K562 (cell line): ENCODE data around the gene TNNI2. TPM values are rescaled to one million over a fixed set of nuclear protein-coding genes. Genes with fewer than 3 reads are reported as not detected.

Source experiments
- ATAC-seq: fragments of 200-7000 bp; cut with Tn5 transposase; 3 replicates; pipeline ENCODE4 v1.9.1; 2020; ENCODE audit warnings: moderate library complexity
- BruUV-seq: library from RNA; stranded (reverse); fragments of 400-500 nt; replicated peaks from 2 replicates; lab custom pipeline; 2021; lab: Mats Ljungman, UMichigan
- CTCF ChIA-PET: fragments of 300-600 bp; formaldehyde crosslinking; extraction: SDS; loops from one replicate; lab custom pipeline; 2021; ENCODE audit warnings: low intra/inter-chr PET ratio; lab: Yijun Ruan, JAX
- POLR2A ChIA-PET: fragments of 300-600, 350-650 bp; sonication (Branson Sonifier 250); formaldehyde crosslinking; extraction: SDS; loops from one replicate; lab custom pipeline; 2021; ENCODE audit warnings: antibody characterized with exemption, inconsistent platforms; lab: Yijun Ruan, JAX
- DNase-seq, 4 experiments: peaks; one replicate each; pipeline versions ENCODE4 v3.0.0 to v3.0.0-alpha.2; 2011 to 2018; ENCODE audit warnings: low spot score in 3 of 4, mixed read lengths in 3 of 4; ENCODE audit errors: extremely low read depth in 1 of 4
- FAIRE-seq: peaks from 2 replicates; lab custom pipeline; 2011; peaks lifted over from hg19 to GRCh38; lab: Jason Lieb, UNC
- H2AFZ ChIP-seq: 2 replicates; pipeline ENCODE4 v1.6.0; 2011; ENCODE audit warnings: low read depth, low read length, control low read depth, inconsistent platforms
- H3K27ac ChIP-seq: fragments of 200-600 bp; 3 replicates; pipeline ENCODE4 v1.8.0; 2011; ENCODE audit warnings: low read depth, mild to moderate bottlenecking, control low read depth, inconsistent platforms, low read length, moderate library complexity, mixed read lengths; ENCODE audit errors: extremely low read depth
- H3K27me3 ChIP-seq, 2 experiments: fragments of 300-600 bp in 1 of 2; 2 replicates in 1 of 2; 3 replicates in 1 of 2; pipeline versions ENCODE4 v1.6.0 to v1.8.0; 2011; ENCODE audit warnings: inconsistent platforms in 2 of 2, low read length in 2 of 2, mild to moderate bottlenecking in 1 of 2, mixed read lengths in 1 of 2, moderate library complexity in 1 of 2; ENCODE audit not compliant: control insufficient read depth in 2 of 2, insufficient read depth in 2 of 2
- H3K36me3 ChIP-seq: fragments of 300-600 bp; 3 replicates; pipeline ENCODE4 v1.8.0; 2011; ENCODE audit warnings: mild to moderate bottlenecking, low read length, inconsistent platforms; ENCODE audit not compliant: control insufficient read depth, insufficient read depth
- H3K4me1 ChIP-seq, 2 experiments: fragments of 200-600 bp in 1 of 2; replicated peaks in 1 of 2; 2 replicates in 1 of 2; 3 replicates in 1 of 2; pipeline versions ENCODE4 v1.5.1 to v1.8.0; 2011; ENCODE audit warnings: inconsistent platforms in 2 of 2, low read length in 2 of 2, mild to moderate bottlenecking in 1 of 2, mixed read lengths in 1 of 2, moderate library complexity in 1 of 2; ENCODE audit not compliant: control insufficient read depth in 2 of 2, insufficient read depth in 2 of 2
- H3K4me2 ChIP-seq: 2 replicates; pipeline ENCODE4 v1.6.1; 2011; ENCODE audit warnings: low read length, control low read depth, inconsistent platforms, mixed read lengths; ENCODE audit not compliant: insufficient read depth
- H3K4me3 ChIP-seq: fragments of 200-600 bp; sonication (generic), shearing (Covaris generic); 2 replicates; pipeline ENCODE4 v1.5.1; 2016; ENCODE audit warnings: control low read depth, inconsistent platforms
- H3K79me2 ChIP-seq: fragments of 200-600 bp; 3 replicates; pipeline ENCODE4 v1.8.0; 2011; ENCODE audit warnings: low read length, inconsistent platforms; ENCODE audit not compliant: control insufficient read depth, insufficient read depth
- H3K9ac ChIP-seq, 2 experiments: 2 replicates each; pipeline versions ENCODE4 v1.6.0 to v1.6.1; 2011; ENCODE audit warnings: low read depth in 2 of 2, low read length in 2 of 2, control low read depth in 1 of 2, inconsistent platforms in 1 of 2, mild to moderate bottlenecking in 1 of 2, mixed read lengths in 1 of 2; ENCODE audit not compliant: insufficient read depth in 1 of 2
- H3K9me1 ChIP-seq: one replicate; pipeline ENCODE4 v1.6.0; 2011; ENCODE audit warnings: inconsistent platforms, mild to moderate bottlenecking, low read length, moderate library complexity; ENCODE audit not compliant: control insufficient read depth, insufficient read depth
- H3K9me3 ChIP-seq: replicated peaks from 2 replicates; pipeline ENCODE4 v1.5.1; 2011; ENCODE audit warnings: low read depth, low read length, inconsistent platforms; ENCODE audit not compliant: control insufficient read depth, insufficient read depth
- H4K20me1 ChIP-seq: replicated peaks from 2 replicates; pipeline ENCODE4 v1.6.1; 2011; ENCODE audit warnings: low read length, inconsistent platforms, mixed read lengths; ENCODE audit not compliant: control insufficient read depth, insufficient read depth
- AFF1 ChIP-seq, 2 experiments: fragments of 450-650 bp; IDR thresholded peaks; 2 replicates each; pipeline ENCODE4 v1.6.1; 2018; ENCODE audit warnings: mild to moderate bottlenecking in 2 of 2, low read depth in 1 of 2; ENCODE audit not compliant: partially characterized antibody in 2 of 2
- HOMEZ ChIP-seq: fragments of 250-450 bp; sonication (Bioruptor Pico); IDR thresholded peaks from 2 replicates; pipeline ENCODE4 v1.4.0; 2020; ENCODE audit warnings: mild to moderate bottlenecking, moderate library complexity
- MYBL2 ChIP-seq, 2 experiments: fragments of 450-650 bp in 1 of 2; sonication (generic) in 1 of 2; formaldehyde crosslinking in 1 of 2; IDR thresholded peaks; 2 replicates each; pipeline versions ENCODE4 v1.6.1 to v1.8.1; 2017 to 2022; ENCODE audit warnings: borderline replicate concordance in 1 of 2, inconsistent platforms in 1 of 2, low read depth in 1 of 2, mild to moderate bottlenecking in 1 of 2, missing genetic modification reagents in 1 of 2, moderate library complexity in 1 of 2
- NFE2 ChIP-seq: IDR thresholded peaks from 2 replicates; pipeline ENCODE4 v1.6.1; 2014; ENCODE audit warnings: antibody characterized with exemption, low read depth
- POLR2G ChIP-seq: fragments of 200-400 bp; formaldehyde crosslinking; IDR thresholded peaks from 2 replicates; pipeline ENCODE4 v1.6.1; 2017; ENCODE audit warnings: low read depth, mild to moderate bottlenecking, antibody characterized with exemption, low read length, moderate library complexity
- RUNX1 ChIP-seq: sonication (generic); IDR thresholded peaks from 2 replicates; pipeline ENCODE4 v1.6.1; 2016; ENCODE audit warnings: antibody characterized with exemption, low read depth
- SRSF9 ChIP-seq: fragments of 200-400 bp; formaldehyde crosslinking; IDR thresholded peaks from 2 replicates; pipeline ENCODE4 v1.6.1; 2017; ENCODE audit warnings: low read depth, low read length, borderline replicate concordance
- ZNF431 ChIP-seq: sonication (generic); formaldehyde crosslinking; IDR thresholded peaks from 2 replicates; pipeline ENCODE4 v1.8.0; 2022; ENCODE audit warnings: mild to moderate bottlenecking, missing genetic modification reagents
- ZNF740 ChIP-seq, 3 experiments: fragments of 200-800 bp in 1 of 3; sonication (Bioruptor generic) in 1 of 3; sonication (generic) in 1 of 3; formaldehyde crosslinking in 1 of 3; IDR thresholded peaks; 2 replicates each; pipeline versions ENCODE4 v1.6.1 to v1.8.0; 2016 to 2022; ENCODE audit warnings: mild to moderate bottlenecking in 2 of 3, missing compliant biosample characterization in 2 of 3, missing genetic modification characterization in 2 of 3, missing genetic modification reagents in 1 of 3
- WGBS: fragments of 100-300 bp; shearing (Covaris generic); methylation state at CpG from one replicate; pipeline ENCODE4 v1.1.6; 2016; ENCODE audit warnings: low coverage, mixed read lengths; ENCODE audit not compliant: insufficient coverage; ENCODE audit errors: missing lambda C conversion rate; 5-methylcytosine and 5-hydroxymethylcytosine counted together
- in situ Hi-C: fragments of 300-500 bp; cut with MboI; formaldehyde crosslinking; loops from 4 replicates; pipeline ENCODE4 v1.15.0; 2018; ENCODE audit warnings: inconsistent platforms, mixed read lengths
- intact Hi-C: fragments of 100-400 bp; cut with micrococcal nuclease; formaldehyde crosslinking; loops from 2 replicates; pipeline ENCODE4 v1.14.2; 2022
- polyA plus RNA-seq, 8 experiments: library from polyadenylated mRNA; depleted of rRNA in 4 of 8; stranded (reverse) in 5 of 8; unstranded in 3 of 8; fragments of >200 nt; fragmentation: Nextera tagmentation in 2 of 8; fragmentation: Illumina TruSeq in 1 of 8; extraction: Ambion mirVana in 2 of 8; extraction: Trizol in 1 of 8; gene quantifications; 2 replicates each; pipeline versions ENCODE4 v1.2.1 to v1.2.3, GENCODE V29; 2011 to 2014; ENCODE audit warnings: inconsistent platforms in 1 of 8, missing spikeins in 1 of 8
- total RNA-seq, 7 experiments: library from RNA; depleted of rRNA in 6 of 7; stranded (reverse); fragments of >200 nt in 6 of 7; fragmentation: Illumina TruSeq in 2 of 7; extraction: Trizol in 2 of 7; gene quantifications; 2 replicates each; pipeline versions ENCODE4 v1.2.1 to v1.2.3, GENCODE V29; 2011 to 2021; ENCODE audit warnings: low replicate concordance in 1 of 7
- TF ChIP-seq, protein P1 (sequence below): fragments of 450-650 bp; formaldehyde crosslinking; conservative IDR thresholded peaks from 2 replicates; pipeline ENCODE4 v1.4.0; 2022; ENCODE audit warnings: mild to moderate bottlenecking, missing genetic modification characterization

TNNI2 gene
- total and polyA plus RNA-seq, 9 of the 15 experiments (the other 6 are each of a cell fraction or from before 2014, with no cell fraction given): not detected

- Histone ChIP-seq H3K4me1 (peaks cover 0 to 16% of the 10 kb centered on the region in 2 experiments; a peak in 2 of 5 replicates), H3K4me3 (no peak overlapping the region), H3K27ac (no peak overlapping the region), H3K9ac (no peak overlapping the region), H3K9me1 (no peaks in the 10 kb centered on the region), H3K27me3 (peaks cover 2 to 57% of the 10 kb centered on the region in 2 experiments; a peak in 2 of 5 replicates), H4K20me1 (peaks cover 3% of the 10 kb centered on the region), H3K79me2 (no peaks in the 10 kb centered on the region), H3K9me3 (no peaks in the 10 kb centered on the region), H2AFZ (no peak overlapping the region), H3K4me2 (no peak overlapping the region), H3K36me3 (no peaks in the 10 kb centered on the region)
- ChIA-PET CTCF (no interaction called here), POLR2A (interaction anchor here (0.6 kb wide), 1 partner anchor 100 kb away, joined by 3 read pairs; no protein-coding TSS in a partner anchor)
- no peak for ATAC-seq
- FAIRE-seq: no peak
- BruUV-seq: no TSS peak
- intact Hi-C loops: no loop called here
- WGBS: 3% methylated on average over 4 of the region's 4 CpGs
- in situ Hi-C loops: loop anchor here (10.0 kb wide), 1 partner anchor 296 kb away; no protein-coding TSS in a partner anchor
- DNase-seq: no peak
- TF ChIP-seq POLR2G (no peak), MYBL2 (IDR thresholded peaks at IDR 0.05; ENCODE audit: low read depth) (no peak), MYBL2 (CRISPR knock-in tag; IDR thresholded peaks at IDR 0.05; ENCODE audit: borderline replicate concordance) (no peak), ZNF431 (CRISPR knock-in tag) (no peak), RUNX1 (no peak), ZNF740 (CRISPR knock-in tag; IDR thresholded peaks at IDR 0.05) (no peak), ZNF740 (tag; IDR thresholded peaks at IDR 0.05) (no peak), NFE2 (no peak), HOMEZ (CRISPR knock-in tag) (no peak), AFF1 (IDR thresholded peaks at IDR 0.05; ENCODE audit: low read depth in 1 of 2, partially characterized antibody in 2 of 2) (no peak), SRSF9 (no peak)
- TF ChIP-seq, protein P1, sequence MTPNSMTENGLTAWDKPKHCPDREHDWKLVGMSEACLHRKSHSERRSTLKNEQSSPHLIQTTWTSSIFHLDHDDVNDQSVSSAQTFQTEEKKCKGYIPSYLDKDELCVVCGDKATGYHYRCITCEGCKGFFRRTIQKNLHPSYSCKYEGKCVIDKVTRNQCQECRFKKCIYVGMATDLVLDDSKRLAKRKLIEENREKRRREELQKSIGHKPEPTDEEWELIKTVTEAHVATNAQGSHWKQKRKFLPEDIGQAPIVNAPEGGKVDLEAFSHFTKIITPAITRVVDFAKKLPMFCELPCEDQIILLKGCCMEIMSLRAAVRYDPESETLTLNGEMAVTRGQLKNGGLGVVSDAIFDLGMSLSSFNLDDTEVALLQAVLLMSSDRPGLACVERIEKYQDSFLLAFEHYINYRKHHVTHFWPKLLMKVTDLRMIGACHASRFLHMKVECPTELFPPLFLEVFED (CRISPR knock-in tag): no peak
These were observed 20.2 kb downstream of the TNNI2 start for GRCh38 chr11:1859004-1859403.
